Prostate gland (tissue), 2 donors: Measurements from ENCODE around the gene MTHFD2L. TPM values are rescaled to one million over a fixed set of nuclear protein-coding genes. Genes with fewer than 3 reads are reported as not detected.

Source experiments
- DNase-seq: peaks from one replicate; pipeline ENCODE4 v3.0.0-alpha.2; 2019; ENCODE audit warnings: low spot score
- H3K27ac ChIP-seq, 2 donors: fragments of 200-600 bp; sonication (generic); 2 replicates each; pipeline ENCODE4 v1.5.1; 2017 to 2019
- H3K27me3 ChIP-seq: fragments of 200-600 bp; sonication (generic); replicated peaks from 2 replicates; pipeline ENCODE4 v1.5.1; 2019; ENCODE audit not compliant: insufficient read depth
- H3K36me3 ChIP-seq, 2 donors: fragments of 200-600 bp; sonication (generic); 1 replicate in 1 of 2; 2 replicates in 1 of 2; pipeline versions ENCODE4 v1.5.1 to v1.8.1; 2017 to 2019
- H3K4me1 ChIP-seq: fragments of 200-600 bp; sonication (generic); replicated peaks from 2 replicates; pipeline ENCODE4 v1.5.1; 2019
- H3K4me3 ChIP-seq, 2 donors: fragments of 200-600 bp; sonication (generic); 2 replicates each; pipeline ENCODE4 v1.5.1; 2017 to 2019
- H3K9me3 ChIP-seq: fragments of 200-600 bp; sonication (generic); 2 replicates; pipeline ENCODE4 v1.5.1; 2017
- POLR2A ChIP-seq: fragments of 450-650 bp; IDR thresholded peaks from one replicate; pipeline ENCODE4 v1.6.1; 2016; ENCODE audit warnings: antibody characterized with exemption, mild to moderate bottlenecking
- POLR2AphosphoS5 ChIP-seq: sonication (generic); formaldehyde crosslinking; IDR thresholded peaks from one replicate; pipeline ENCODE4 v1.6.1; 2017; ENCODE audit warnings: antibody characterized with exemption
- WGBS: methylation state at CpG from one replicate; pipeline ENCODE4 v1.1.5; 2018; 5-methylcytosine and 5-hydroxymethylcytosine counted together
- intact Hi-C: fragments of 100-400 bp; cut with DNase I; formaldehyde crosslinking; loops from one replicate; pipeline ENCODE4 v1.14.2; 2022
- total RNA-seq, 2 donors: library from RNA; depleted of rRNA; stranded (reverse); fragments of >200 nt; gene quantifications; one replicate each; pipeline ENCODE4 v1.1.0, GENCODE V29; 2016
- TF ChIP-seq, protein P1 (sequence below), 4 experiments: fragments of 200-600 bp in 2 of 4; fragments of 450-650 bp in 2 of 4; sonication (generic) in 2 of 4; IDR thresholded peaks; 1 replicate in 3 of 4; 2 replicates in 1 of 4; pipeline ENCODE4 v1.5.1; 2016 to 2019; ENCODE audit warnings: antibody characterized with exemption in 4 of 4, mild to moderate bottlenecking in 2 of 4, moderate library complexity in 2 of 4

MTHFD2L gene
- total RNA-seq, 2 donors from 2014 or later = 15.8 to 19.9 TPM

DNA sequence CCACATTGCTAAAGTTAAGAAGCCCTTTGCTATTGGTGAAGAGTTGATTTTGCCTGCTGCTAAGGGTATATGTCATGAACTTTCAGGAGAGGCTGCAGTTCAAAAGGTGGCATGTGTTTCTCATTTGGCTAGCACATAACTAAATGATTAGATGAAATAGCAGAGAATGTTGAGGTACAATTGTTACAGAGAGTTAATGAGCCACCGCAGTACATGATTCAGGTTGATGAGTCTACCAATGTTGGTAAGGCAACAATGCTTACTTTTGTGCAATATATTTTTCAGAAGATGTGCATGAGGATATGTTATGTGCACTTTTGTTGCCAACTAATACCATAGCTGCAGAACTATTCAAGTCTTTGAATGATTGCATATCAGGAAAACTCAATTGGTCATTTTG, 37.8 kb upstream of the MTHFD2L start:
- no peak for DNase-seq
- WGBS = 93% methylated on average over 1 of the region's 1 CpG
- no peaks in the 10 kb centered on the region for H3K4me1 ChIP-seq
- no peaks in the 10 kb centered on the region for H3K9me3 ChIP-seq
- H3K27me3 ChIP-seq = no peaks in the 10 kb centered on the region
- intact Hi-C loops = no loop called here
- no peak overlapping the region for H3K27ac ChIP-seq
- no peaks in the 10 kb centered on the region for H3K36me3 ChIP-seq
- no peak overlapping the region for H3K4me3 ChIP-seq
- TF ChIP-seq POLR2A = no peak
- TF ChIP-seq, protein P1, sequence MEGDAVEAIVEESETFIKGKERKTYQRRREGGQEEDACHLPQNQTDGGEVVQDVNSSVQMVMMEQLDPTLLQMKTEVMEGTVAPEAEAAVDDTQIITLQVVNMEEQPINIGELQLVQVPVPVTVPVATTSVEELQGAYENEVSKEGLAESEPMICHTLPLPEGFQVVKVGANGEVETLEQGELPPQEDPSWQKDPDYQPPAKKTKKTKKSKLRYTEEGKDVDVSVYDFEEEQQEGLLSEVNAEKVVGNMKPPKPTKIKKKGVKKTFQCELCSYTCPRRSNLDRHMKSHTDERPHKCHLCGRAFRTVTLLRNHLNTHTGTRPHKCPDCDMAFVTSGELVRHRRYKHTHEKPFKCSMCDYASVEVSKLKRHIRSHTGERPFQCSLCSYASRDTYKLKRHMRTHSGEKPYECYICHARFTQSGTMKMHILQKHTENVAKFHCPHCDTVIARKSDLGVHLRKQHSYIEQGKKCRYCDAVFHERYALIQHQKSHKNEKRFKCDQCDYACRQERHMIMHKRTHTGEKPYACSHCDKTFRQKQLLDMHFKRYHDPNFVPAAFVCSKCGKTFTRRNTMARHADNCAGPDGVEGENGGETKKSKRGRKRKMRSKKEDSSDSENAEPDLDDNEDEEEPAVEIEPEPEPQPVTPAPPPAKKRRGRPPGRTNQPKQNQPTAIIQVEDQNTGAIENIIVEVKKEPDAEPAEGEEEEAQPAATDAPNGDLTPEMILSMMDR (IDR thresholded peaks at IDR 0.05) = no peak
- no peak for TF ChIP-seq POLR2AphosphoS5

GRCh38 chr4:74121643-74122579, 36.0 kb upstream of the MTHFD2L start:
- Histone ChIP-seq H3K27me3 (no peaks in the 10 kb centered on the region), H3K27ac (no peak overlapping the region), H3K4me3 (no peak overlapping the region), H3K4me1 (no peaks in the 10 kb centered on the region), H3K36me3 (no peaks in the 10 kb centered on the region), H3K9me3 (no peaks in the 10 kb centered on the region)
- WGBS = 57% methylated on average over 2 of the region's 2 CpGs
- TF ChIP-seq POLR2A = no peak
- TF ChIP-seq POLR2AphosphoS5 = no peak
- TF ChIP-seq, protein P1 (IDR thresholded peaks at IDR 0.05) = no peak
- no peak for DNase-seq
- intact Hi-C loops = no loop called here

GRCh38 chr4:74123065-74123728, 34.7 kb upstream of the MTHFD2L start:
- H3K4me3 ChIP-seq = no peak overlapping the region
- no peaks in the 10 kb centered on the region for H3K27me3 ChIP-seq
- peak; percentile 21 for TF ChIP-seq POLR2AphosphoS5
- TF ChIP-seq, protein P1 (IDR thresholded peaks at IDR 0.05) = no peak
- no peak for TF ChIP-seq POLR2A
- no peak overlapping the region for H3K27ac ChIP-seq
- 84% methylated on average over 1 of the region's 1 CpG for WGBS
- H3K36me3 ChIP-seq = no peaks in the 10 kb centered on the region
- intact Hi-C loops = no loop called here
- no peaks in the 10 kb centered on the region for H3K9me3 ChIP-seq
- DNase-seq = peak; percentile 13
- H3K4me1 ChIP-seq = no peaks in the 10 kb centered on the region

DNA sequence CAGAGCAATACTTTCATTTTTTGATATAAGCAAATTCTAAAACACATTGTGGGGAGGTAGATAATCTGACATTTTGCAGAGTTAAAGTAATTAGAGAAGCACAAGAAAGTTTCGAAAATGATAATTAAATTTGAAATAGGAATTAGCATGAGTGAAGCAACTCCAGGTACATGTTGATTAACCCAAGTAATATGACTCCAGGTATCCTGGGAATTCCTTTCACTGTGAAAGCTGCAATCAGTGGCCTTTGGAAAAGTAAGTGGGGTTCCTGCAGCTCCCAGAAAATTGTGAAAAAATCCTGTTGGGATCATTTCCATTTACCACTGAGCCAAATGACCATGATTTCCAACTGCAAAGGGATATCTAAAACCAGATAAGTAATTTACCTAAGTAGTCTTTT, 32.9 kb upstream of the MTHFD2L start:
- intact Hi-C loops = no loop called here
- Histone ChIP-seq H3K4me3 (no peak overlapping the region), H3K4me1 (no peaks in the 10 kb centered on the region), H3K9me3 (no peaks in the 10 kb centered on the region), H3K36me3 (no peaks in the 10 kb centered on the region), H3K27ac (no peak overlapping the region), H3K27me3 (no peaks in the 10 kb centered on the region)
- DNase-seq = no peak
- WGBS = 94% methylated on average over 1 of the region's 1 CpG
- TF ChIP-seq POLR2A (no peak), POLR2AphosphoS5 (no peak)
- TF ChIP-seq, protein P1 (IDR thresholded peaks at IDR 0.05) = no peak
